ENCODE measurements around the gene LGALSL. TPM values are rescaled to one million over a fixed set of nuclear protein-coding genes. Genes with fewer than 3 reads are reported as not detected.
"Not testable (repeated sequence)": the region's sequence is repeated elsewhere in the genome, so short reads cannot be mapped to it uniquely, and the experiment has no call there.

LGALSL gene
- polyA plus RNA-seq, 3 donors = 28.9 to 38.0 (median 33.8) TPM

DNA sequence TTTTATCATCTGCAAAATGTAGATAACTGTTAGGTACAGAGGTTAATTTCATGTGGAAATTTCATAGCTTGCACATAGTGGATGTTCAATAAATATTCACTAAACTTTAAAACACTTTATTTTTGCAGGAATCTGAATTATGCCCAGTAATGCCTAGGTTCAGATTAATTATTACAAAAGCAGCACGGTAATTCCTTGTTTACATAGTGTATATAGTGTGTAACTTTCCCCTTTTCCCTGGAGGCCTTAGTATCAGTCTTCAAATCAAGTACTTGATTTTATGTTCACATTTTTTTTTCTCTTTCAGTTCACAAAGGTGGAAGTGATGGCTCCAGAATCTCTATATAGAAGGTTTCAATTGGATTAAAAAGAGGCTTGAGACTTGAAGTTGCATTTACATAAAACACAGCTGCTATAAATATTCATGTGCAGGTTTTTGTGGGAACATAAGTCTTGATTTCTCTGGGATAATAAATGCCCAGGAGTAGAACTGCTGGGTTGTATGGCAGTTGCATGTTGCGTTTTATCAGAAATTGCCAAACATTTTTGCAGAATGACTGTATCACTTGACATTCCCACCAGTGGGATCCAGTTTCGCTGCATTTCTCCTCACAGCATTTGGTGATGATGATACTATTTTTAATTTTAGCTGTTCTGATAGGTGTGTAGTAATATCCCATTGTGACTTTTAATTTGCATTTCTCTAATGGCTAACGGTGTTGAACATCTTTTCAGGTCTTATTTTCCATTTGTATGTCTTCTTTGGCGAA, 27.6 kb upstream of the LGALSL start:
- DNase-seq (ENCODE audit: extremely low read depth in 1 of 11, low read depth in 9 of 11, low spot score in 4 of 11) = no peak

DNA sequence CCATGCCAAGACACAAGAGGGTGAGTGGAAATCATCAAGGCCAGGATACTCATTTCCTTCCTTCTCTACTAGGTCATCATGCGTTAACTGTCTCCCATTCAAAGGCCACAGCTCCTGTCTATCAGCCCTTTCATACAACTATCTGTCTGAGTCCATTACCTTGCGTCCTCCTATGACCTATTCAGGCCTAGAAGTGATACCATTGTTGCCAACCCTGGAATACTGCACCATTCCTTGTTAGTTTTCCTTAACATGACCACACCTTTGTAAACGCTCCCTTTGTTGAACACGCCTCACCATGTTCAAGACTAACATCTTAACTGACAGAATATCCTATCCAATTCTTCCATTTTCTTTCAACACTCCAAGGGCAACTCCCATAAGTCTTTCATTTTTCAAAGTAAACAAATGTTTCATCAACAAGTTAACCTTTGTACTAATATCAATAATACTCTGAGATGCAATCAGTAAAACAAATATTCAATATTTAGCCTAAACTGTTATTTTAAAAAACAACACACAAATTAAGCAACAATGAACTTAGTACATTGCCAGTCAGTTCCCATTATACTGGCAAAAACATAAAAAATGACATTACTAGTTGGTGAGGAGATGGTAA, 19.8 kb upstream of the LGALSL start:
- DNase-seq (ENCODE audit: extremely low read depth in 1 of 11, low read depth in 9 of 11, low spot score in 4 of 11) = no peak

DNA sequence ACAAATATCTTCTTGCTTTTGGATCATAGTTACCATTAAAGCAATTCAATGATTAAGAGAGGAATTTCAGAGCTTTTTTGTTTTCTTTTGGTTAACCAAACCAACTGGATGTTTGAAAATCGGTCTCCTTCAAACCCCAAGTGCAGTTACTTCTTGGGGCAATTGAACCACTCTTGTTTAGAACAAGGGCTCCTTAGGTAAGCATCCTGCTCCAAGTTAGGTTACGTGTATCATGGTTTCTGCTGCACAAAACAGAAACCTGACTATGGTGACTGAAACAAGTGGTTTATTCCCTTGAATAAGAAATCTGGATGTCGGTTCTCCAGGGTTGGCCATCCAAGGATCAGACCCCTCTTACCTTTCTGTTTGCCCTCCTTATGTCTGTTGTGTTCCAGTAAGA, 16.1 kb upstream of the LGALSL start:
- DNase-seq (ENCODE audit: extremely low read depth in 1 of 11, low read depth in 9 of 11, low spot score in 4 of 11) = no peak

DNA sequence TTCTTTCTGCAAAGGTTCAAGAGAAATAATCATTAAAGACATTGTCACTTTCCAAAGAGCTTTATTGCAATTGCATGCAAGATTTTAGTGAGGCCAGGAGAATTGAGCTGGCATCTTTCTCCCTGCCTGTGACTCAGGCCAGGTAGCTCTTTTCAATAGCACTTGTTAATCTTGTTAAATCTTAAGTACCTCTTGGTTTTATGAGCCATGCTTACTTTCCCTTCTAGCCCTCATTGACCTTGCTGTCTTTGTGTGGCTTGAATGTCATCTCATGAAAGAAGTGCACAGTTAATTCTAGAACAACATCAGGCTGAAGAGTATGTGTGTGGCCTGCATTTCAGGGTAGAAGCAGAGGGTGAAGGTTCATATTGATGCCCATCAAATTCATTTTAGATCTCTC, 14.8 kb upstream of the LGALSL start:
- DNase-seq (ENCODE audit: extremely low read depth in 1 of 11, low read depth in 9 of 11, low spot score in 4 of 11) = no peak

DNA sequence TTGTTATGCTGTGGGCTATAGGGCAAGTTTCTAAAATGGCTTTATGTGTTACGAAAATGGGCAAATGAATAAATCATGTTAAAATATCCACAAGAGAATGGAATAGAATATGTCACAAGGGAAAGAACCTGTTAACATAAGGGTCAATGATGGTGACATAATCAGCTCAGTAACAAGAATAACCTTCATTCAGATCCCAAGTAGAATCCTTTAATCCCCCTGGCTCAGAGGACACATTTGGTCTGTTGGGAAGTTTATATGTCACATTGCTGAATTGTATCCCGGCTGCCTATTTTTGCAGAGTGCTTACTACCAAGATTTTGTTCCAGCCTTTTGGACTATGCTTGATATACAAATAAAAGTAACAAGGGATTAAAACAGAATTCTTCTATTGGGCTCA, 13.1 kb upstream of the LGALSL start:
- no peak for DNase-seq (ENCODE audit: extremely low read depth in 1 of 11, low read depth in 9 of 11, low spot score in 4 of 11)

GRCh38 chr2:64442277-64442676, 11.7 kb upstream of the LGALSL start:
- DNase-seq (ENCODE audit: extremely low read depth in 1 of 11, low read depth in 9 of 11, low spot score in 4 of 11) = no peak

GRCh38 chr2:64442801-64443429, 11.0 kb upstream of the LGALSL start:
- DNase-seq (ENCODE audit: extremely low read depth in 1 of 11, low read depth in 9 of 11, low spot score in 4 of 11) = no peak

- not testable (repeated sequence) for DNase-seq (ENCODE audit: extremely low read depth in 1 of 11, low read depth in 9 of 11, low spot score in 4 of 11)
These were observed 8.0 kb upstream of the LGALSL start for GRCh38 chr2:64445970-64446369.

DNA sequence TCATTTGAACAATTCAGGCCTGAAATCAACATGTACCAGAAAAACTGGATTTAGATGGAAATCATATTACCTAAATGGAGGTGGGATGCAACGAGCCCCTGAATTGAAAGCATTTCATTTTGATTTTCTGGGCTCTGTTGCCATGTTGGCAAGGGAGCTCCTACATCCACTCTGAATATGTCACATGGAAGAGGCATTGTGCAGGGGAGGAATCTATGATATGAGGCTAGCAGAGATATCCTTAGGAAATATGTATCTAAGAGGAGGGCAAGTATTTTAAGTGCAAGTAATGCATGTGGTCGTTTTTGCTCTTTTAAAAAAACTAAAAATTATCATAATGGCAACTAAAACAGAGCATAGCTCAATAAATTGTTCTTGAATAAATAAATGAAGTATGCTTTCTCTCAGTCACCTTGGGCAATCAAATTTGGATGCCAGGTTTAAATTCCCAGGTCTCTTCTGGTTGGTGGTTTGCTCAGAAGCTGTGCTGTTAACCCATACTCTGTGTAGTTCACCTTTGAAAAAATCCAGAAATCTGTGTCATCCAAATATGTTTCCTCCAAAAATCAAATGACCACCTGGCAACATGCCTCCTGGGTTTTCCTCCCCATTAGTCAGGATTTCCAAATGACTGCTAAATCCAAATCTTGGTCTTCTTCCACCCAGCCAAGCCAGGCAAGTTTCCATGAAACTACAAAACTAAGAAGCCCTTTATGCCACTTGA, 6.5 kb upstream of the LGALSL start:
- no peak for DNase-seq (ENCODE audit: extremely low read depth in 1 of 11, low read depth in 9 of 11, low spot score in 4 of 11)

GRCh38 chr2:64448041-64448426, 5.9 kb upstream of the LGALSL start:
- DNase-seq (ENCODE audit: extremely low read depth in 1 of 11, low read depth in 9 of 11, low spot score in 4 of 11) = no peak

GRCh38 chr2:64451051-64451450, 2.9 kb upstream of the LGALSL start:
- DNase-seq (ENCODE audit: extremely low read depth in 1 of 11, low read depth in 9 of 11, low spot score in 4 of 11) = no peak

DNA sequence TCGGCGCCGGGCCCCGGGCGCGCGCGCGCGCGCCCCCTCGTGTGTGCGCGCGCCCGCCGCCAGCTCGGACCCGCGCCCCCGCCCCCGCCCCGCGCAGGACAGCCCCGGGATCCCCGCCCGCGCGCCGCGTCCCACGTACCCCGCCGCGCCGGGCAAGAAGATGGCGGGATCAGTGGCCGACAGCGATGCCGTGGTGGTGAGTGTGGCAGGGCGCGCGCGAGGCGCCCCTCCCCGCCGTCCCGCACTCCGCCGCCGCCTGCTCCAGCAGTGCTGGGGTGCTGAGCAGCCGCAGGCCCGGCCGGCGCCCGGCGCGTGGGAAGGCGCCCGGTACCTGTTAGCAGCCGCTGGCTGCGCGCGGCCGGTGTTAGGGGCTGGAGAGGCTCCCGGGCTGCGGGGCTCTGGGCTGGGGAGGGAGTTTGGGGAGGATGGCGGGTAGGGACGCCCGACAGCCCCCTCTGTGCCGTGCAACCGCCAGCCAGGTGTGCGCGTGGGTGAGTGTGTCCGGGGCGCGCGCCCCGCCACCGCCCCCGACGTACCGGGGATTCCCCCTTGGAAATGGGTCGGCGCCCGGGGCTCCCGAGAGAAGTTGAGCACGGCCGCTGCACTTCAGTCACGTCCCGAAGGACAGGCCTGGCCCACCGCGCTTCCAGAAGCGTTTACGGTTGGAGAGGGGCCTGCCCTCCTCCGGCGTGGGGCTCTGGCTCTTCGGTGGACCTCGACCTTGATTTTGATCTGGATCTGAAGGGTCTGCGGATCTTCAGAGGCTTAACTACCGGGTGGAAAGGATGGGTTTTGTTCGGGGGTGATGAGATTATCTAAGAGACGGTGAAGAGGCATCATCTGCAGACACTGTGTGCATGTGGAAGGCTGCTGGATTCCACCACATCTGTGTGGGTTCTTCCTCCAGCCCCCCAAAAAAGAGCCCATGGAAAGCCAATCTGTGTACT, 697 bp downstream of the LGALSL start:
- DNase-seq (ENCODE audit: extremely low read depth in 1 of 11, low read depth in 9 of 11, low spot score in 4 of 11) = peak in 8 of 11 donors; percentile 7 to 58 (median 36)

- no peak for DNase-seq (ENCODE audit: extremely low read depth in 1 of 11, low read depth in 9 of 11, low spot score in 4 of 11)
These were observed 1.6 kb downstream of the LGALSL start for GRCh38 chr2:64455545-64455944.

DNA sequence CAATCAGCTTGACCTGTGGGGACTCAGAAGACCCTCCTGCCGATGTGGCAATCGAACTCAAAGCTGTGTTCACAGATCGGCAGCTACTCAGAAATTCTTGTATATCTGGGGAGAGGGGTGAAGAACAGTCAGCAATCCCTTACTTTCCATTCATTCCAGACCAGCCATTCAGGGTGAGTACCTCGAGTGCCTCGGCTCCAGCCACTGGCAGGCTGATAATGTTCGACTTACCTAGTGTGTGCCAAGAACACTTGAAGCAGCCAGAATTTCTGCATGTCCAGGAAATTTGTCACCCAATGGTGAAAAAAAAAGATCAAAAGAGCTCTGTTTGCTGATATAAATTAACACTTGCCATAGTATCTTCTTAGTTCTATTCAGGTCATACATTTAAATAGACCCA, 2.3 kb downstream of the LGALSL start:
- DNase-seq (ENCODE audit: extremely low read depth in 1 of 11, low read depth in 9 of 11, low spot score in 4 of 11) = no peak

GRCh38 chr2:64457524-64457923, 3.6 kb downstream of the LGALSL start:
- no peak for DNase-seq (ENCODE audit: extremely low read depth in 1 of 11, low read depth in 9 of 11, low spot score in 4 of 11)

GRCh38 chr2:64459575-64459974, 5.6 kb downstream of the LGALSL start:
- no peak for DNase-seq (ENCODE audit: extremely low read depth in 1 of 11, low read depth in 9 of 11, low spot score in 4 of 11)

DNA sequence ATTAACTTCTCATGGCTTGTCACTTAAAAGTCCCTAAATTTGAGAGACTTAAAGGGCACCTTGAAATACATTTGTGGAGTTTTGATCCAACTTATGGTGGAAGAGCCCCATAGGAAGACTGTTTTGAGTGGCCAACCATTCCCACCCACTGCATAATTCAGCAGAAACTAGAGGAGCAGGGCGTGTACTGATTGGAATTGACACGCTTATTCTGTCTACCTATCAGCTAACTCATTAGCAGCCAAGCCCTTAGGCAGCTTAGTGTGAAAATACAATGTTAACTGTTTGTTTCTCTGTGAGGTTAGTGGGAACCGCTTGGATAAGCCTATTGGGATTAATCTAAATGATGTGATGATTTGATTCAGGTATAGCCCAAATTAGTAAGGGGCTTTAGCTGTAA, 6.4 kb downstream of the LGALSL start:
- no peak for DNase-seq (ENCODE audit: extremely low read depth in 1 of 11, low read depth in 9 of 11, low spot score in 4 of 11)

GRCh38 chr2:64461271-64462058, 7.5 kb downstream of the LGALSL start:
- DNase-seq (ENCODE audit: extremely low read depth in 1 of 11, low read depth in 9 of 11, low spot score in 4 of 11) = no peak

Measured in renal cortex interstitium (tissue), 11 donors.